Hematopoietic multipotent progenitor cell treated with erythropoietin and hydrocortisone succinate and interleukin-3 and kit ligand, for 6 days (in vitro differentiated cells): ENCODE data around the gene C5orf34.
A peak's percentile ranks its signal among the peaks of the same experiment; 100 is the strongest.
"Not testable (repeated sequence)": the region's sequence is repeated elsewhere in the genome, so short reads cannot be mapped to it uniquely, and the experiment has no call there.

Source experiments
- DNase-seq: peaks from one replicate; pipeline ENCODE4 v3.0.0-alpha.2; 2015

C5orf34 gene

DNA sequence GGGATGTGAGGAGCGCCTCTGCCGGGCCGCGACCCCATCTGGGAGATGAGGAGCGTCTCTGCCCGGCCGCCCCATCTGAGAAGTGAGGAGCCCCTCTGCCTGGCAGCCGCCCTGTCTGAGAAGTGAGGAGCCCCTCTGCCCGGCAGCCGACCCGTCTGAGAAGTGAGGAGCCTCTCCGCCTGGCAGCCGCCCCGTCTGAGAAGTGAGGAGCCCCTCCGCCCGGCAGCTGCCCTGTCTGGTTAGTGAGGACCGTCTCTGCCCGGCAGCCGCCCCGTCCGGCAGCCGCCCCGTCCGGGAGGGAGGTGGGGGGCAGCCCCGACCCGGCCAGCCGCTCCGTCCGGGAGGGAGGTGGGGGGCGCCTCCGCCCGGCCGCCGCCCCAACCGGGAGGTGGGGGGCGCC, 3.9 kb downstream of the C5orf34 start:
- not testable (repeated sequence) for DNase-seq

DNA sequence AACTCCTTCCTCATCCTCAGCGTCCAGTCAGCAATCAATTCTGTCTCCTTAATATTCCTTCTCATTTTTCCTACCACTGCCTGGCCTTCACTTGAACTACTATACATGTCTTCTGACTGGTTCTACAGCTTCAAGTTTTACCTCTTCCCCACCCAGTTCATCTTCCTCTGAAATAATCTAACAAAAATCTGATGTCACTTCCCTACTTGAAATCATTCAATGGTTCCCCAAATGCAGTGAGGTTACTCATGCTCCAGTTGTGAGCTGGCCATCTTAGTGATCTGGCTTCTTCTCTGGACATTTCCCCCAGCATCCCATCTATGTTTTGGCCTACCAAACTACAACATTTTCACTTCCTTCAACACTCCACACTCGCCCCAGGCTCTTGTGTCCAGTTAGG, 16.4 kb downstream of the C5orf34 start:
- DNase-seq, result no peak

GRCh38 chr5:43497311-43498104, 17.4 kb downstream of the C5orf34 start:
- DNase-seq, result no peak

GRCh38 chr5:43491326-43491725, 23.6 kb downstream of the C5orf34 start:
- no peak for DNase-seq

DNA sequence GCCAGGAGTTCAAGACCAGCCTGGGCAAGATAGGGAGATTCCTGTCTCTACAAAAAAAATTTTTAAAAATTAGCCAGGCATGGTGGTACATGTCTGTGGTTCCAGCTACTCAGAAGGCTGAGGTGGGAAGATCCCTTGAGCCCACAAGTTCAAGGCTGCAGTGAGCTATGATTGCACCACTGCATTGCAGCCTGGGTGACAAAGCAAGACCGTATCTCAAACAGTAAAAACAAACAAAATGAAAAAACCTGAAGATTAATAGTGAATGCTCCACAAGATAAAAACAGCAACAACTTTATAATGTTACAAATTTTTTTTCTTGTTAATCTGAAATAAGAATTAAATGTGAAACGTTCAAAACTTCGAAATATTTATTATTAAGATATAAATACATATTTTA, 28.6 kb downstream of the C5orf34 start:
- DNase-seq, result no peak

- peak; percentile 21 for DNase-seq
Measured at GRCh38 chr5:43485406-43485805, 29.5 kb downstream of the C5orf34 start.

DNA sequence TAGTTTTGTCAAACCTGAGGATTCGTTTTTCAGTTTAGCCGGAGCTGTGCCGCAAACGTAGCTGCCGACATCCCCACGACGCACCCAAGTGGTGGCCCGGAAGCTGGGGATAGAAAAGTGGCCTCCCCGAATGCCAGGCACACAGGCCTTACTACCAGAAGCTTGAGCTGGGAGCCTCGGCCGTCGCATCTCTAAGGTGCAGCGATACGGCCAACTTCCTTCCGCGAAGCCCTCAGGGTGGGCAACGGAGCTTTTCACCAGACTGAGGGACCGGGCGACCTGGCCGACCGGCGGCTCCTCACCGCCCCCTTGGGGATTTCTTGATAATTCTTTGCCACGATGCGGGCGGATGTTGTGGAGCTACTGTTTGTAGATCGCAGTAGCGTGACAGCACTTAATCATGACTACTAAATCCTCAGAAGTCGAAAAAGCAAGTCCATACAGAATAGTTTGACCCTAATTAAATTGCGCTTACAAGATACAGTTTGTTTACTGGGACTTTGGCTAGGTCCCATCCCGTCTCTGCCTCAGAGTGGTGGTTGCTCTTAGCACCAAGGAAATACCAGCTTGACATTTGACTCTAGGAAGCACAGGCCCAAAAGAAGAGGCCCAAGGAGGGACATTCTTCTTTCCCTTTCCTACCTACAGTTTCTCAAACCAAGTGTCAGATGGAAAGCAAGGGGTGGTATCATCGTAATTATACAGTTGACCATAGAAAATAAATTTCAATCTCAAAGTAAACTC, 30.7 kb downstream of the C5orf34 start:
- DNase-seq, result peak; percentile 96

DNA sequence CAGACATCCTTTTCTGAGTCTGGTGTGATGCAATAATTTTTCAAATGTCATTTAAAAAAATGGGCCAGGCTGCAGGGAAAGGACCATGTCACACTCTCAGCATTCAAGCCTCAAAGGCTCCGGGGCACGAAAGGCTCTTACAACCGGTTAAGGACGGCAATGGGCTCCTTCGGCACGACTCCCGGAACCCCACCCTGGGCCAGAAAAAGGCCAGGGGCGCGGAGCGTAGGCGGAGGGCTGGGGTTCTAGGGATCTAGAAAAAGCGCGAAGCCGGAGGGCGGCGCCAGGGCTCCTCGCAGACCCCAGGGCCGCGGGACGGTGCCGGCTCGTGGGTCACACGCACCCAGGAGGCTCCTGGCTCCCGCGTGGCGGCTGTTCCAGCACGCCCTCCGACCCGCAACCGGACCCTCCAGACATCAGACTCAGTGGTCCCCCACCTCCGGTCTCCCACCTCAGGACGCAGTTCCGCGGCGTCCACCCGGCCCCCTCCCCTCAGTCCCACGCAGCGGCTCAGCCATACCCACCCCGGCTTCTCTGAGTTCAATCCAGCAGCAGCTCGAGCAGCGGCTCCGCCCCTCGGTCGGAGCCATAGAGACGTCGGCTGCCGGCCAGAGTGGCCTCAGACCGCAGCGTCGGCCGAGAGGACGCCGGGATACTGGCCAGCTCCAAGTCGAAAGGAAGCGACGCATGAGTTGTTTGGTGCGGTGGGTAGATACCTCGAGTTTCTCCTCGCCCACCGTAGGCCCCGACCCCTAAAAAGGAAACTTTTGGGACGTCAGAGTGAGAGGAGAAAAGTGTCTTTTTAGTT, 31.4 kb downstream of the C5orf34 start, which contains the start of gene TMEM267:
TSS of gene TMEM267 (minus strand) at position 568 of the 808 bp plus-strand sequence. CDS start 29,896 bp downstream, outside the sequence.
- peak; percentile 96 for DNase-seq

- DNase-seq, result peak; percentile 58
Measured at GRCh38 chr5:43482490-43483297, 32.3 kb downstream of the C5orf34 start.

GRCh38 chr5:43469671-43470391, 45.1 kb downstream of the C5orf34 start:
- DNase-seq, result no peak

DNA sequence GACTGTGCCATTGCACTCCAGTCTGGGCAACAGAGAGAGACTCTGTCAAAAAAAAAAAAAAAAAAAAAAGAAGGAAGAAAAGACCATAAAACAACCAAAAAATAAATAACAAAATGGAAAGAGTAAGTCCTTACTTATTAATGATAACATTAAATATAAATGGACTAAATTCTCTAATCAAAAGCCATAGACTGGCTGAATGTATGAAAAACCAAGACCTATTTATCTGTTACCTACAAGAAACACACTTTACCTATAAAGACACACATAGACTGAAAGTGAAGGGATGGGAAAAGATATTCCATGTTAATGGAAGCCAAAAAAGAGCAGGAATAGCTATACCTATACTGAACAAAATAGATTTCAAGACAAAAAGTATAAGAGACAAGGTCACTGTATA, 47.8 kb downstream of the C5orf34 start:
- DNase-seq, result no peak

DNA sequence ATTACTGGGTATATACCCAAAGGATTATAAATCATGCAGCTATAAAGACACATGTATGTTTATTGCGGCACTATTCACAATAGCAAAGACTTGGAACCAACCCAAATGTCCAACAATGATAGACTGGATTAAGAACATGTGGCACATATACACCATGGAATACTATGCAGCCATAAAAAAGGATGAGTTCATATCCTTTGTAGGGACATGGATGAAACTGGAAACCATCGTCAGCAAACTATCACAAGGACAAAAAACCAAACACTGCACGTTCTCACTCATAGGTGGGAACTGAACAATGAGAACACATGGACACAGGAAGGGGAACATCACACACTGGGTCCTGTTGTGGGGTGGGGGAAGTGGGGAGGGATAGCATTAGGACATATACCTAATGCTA, 49.5 kb downstream of the C5orf34 start:
- not testable (repeated sequence) for DNase-seq

- DNase-seq, result no peak
Measured at GRCh38 chr5:43461066-43461465, 53.9 kb downstream of the C5orf34 start.

- no peak for DNase-seq
Measured at GRCh38 chr5:43456556-43456955, 58.4 kb downstream of the C5orf34 start.

- not testable (repeated sequence) for DNase-seq
Measured at GRCh38 chr5:43441575-43441974, 73.4 kb downstream of the C5orf34 start.

- DNase-seq, result peak; percentile 7
Measured at GRCh38 chr5:43437062-43437660, 77.8 kb downstream of the C5orf34 start.
